ENCODE measurements around the gene IL17B. TPM values are rescaled to one million over a fixed set of nuclear protein-coding genes. Genes with fewer than 3 reads are reported as not detected.

Gene IL17B
- total RNA-seq, 2 donors from 2014 or later: 9.3 TPM; not detected in 1

GRCh38 chr5:149355688-149356087, 23.4 kb downstream of the IL17B start:
- Histone ChIP-seq H3K4me3 (no peak overlapping the region), H3K9me3 (no peaks in the 10 kb centered on the region), H3K36me3 (peaks cover 0 to 5% of the 10 kb centered on the region in 2 donors), H3K4me1 (replicated peaks) (no peaks in the 10 kb centered on the region), H3K27ac (no peak overlapping the region), H3K27me3 (replicated peaks; ENCODE audit: insufficient read depth) (no peaks in the 10 kb centered on the region)
- no peak for TF ChIP-seq POLR2A (IDR thresholded peaks at IDR 0.05)
- TF ChIP-seq CTCF (IDR thresholded peaks at IDR 0.05): no peak
- no peak for TF ChIP-seq POLR2AphosphoS5 (IDR thresholded peaks at IDR 0.05)
- DNase-seq (ENCODE audit: low spot score): no peak
- intact Hi-C loops (cut with DNase I): loop anchor here (5.0 kb wide), 1 partner anchor 88 kb away; no protein-coding TSS in a partner anchor
- WGBS: 92% methylated on average over 1 of the region's 1 CpG

- H3K27me3 ChIP-seq (replicated peaks; ENCODE audit: insufficient read depth): no peaks in the 10 kb centered on the region
- TF ChIP-seq POLR2AphosphoS5 (IDR thresholded peaks at IDR 0.05) (no peak), CTCF (IDR thresholded peaks at IDR 0.05) (no peak), POLR2A (IDR thresholded peaks at IDR 0.05) (no peak)
- WGBS: 97% methylated on average over 2 of the region's 2 CpGs
- no peak overlapping the region for H3K4me3 ChIP-seq
- H3K4me1 ChIP-seq (replicated peaks): no peaks in the 10 kb centered on the region
- DNase-seq (ENCODE audit: low spot score): no peak
- peaks cover 5 to 12% of the 10 kb centered on the region in 2 donors for H3K36me3 ChIP-seq
- intact Hi-C loops (cut with DNase I): no loop called here
- H3K27ac ChIP-seq: no peak overlapping the region
- H3K9me3 ChIP-seq: no peaks in the 10 kb centered on the region
Measured at GRCh38 chr5:149353911-149354310, 25.2 kb downstream of the IL17B start.

GRCh38 chr5:149352169-149352568, 26.9 kb downstream of the IL17B start:
- no peaks in the 10 kb centered on the region for H3K9me3 ChIP-seq
- intact Hi-C loops (cut with DNase I): no loop called here
- no peaks in the 10 kb centered on the region for H3K27me3 ChIP-seq (replicated peaks; ENCODE audit: insufficient read depth)
- WGBS: 59% methylated on average over 4 of the region's 4 CpGs
- H3K4me3 ChIP-seq: no peak overlapping the region
- no peak for DNase-seq (ENCODE audit: low spot score)
- TF ChIP-seq CTCF (IDR thresholded peaks at IDR 0.05) (no peak), POLR2A (IDR thresholded peaks at IDR 0.05) (no peak)
- H3K27ac ChIP-seq: no peak overlapping the region
- no peaks in the 10 kb centered on the region for H3K4me1 ChIP-seq (replicated peaks)
- peaks cover 5 to 18% of the 10 kb centered on the region in 2 donors for H3K36me3 ChIP-seq

- peaks cover 5 to 18% of the 10 kb centered on the region in 2 donors for H3K36me3 ChIP-seq
- H3K4me1 ChIP-seq (replicated peaks): no peaks in the 10 kb centered on the region
- 87% methylated on average over 4 of the region's 4 CpGs for WGBS
- H3K4me3 ChIP-seq: no peak overlapping the region
- H3K27me3 ChIP-seq (replicated peaks; ENCODE audit: insufficient read depth): no peaks in the 10 kb centered on the region
- DNase-seq (ENCODE audit: low spot score): no peak
- H3K27ac ChIP-seq: no peak overlapping the region
- intact Hi-C loops (cut with DNase I): no loop called here
- TF ChIP-seq POLR2A (IDR thresholded peaks at IDR 0.05) (no peak), CTCF (IDR thresholded peaks at IDR 0.05) (no peak), POLR2AphosphoS5 (IDR thresholded peaks at IDR 0.05) (no peak)
- H3K9me3 ChIP-seq: no peaks in the 10 kb centered on the region
Measured at GRCh38 chr5:149349382-149349781, 29.7 kb downstream of the IL17B start.

GRCh38 chr5:149348518-149348917, 30.6 kb downstream of the IL17B start:
- no peak for DNase-seq (ENCODE audit: low spot score)
- WGBS: 68% methylated on average over 1 of the region's 1 CpG
- H3K4me3 ChIP-seq: no peak overlapping the region
- H3K27me3 ChIP-seq (replicated peaks; ENCODE audit: insufficient read depth): no peaks in the 10 kb centered on the region
- TF ChIP-seq POLR2AphosphoS5 (IDR thresholded peaks at IDR 0.05) (no peak), POLR2A (IDR thresholded peaks at IDR 0.05) (no peak), CTCF (IDR thresholded peaks at IDR 0.05) (no peak)
- no peak overlapping the region for H3K27ac ChIP-seq
- H3K4me1 ChIP-seq (replicated peaks): no peaks in the 10 kb centered on the region
- peaks cover 5 to 18% of the 10 kb centered on the region in 2 donors for H3K36me3 ChIP-seq
- intact Hi-C loops (cut with DNase I): no loop called here
- H3K9me3 ChIP-seq: no peaks in the 10 kb centered on the region
